ENCODE results near the gene PARP4.
"Not testable (repeated sequence)": the region's sequence is repeated elsewhere in the genome, so short reads cannot be mapped to it uniquely, and the experiment has no call there.

PARP4 gene

GRCh38 chr13:24396821-24397220 lies 115.8 kb downstream of the PARP4 start:
- Histone ChIP-seq H3K27me3 (no peaks in the 10 kb centered on the region), H3K36me3 (no peaks in the 10 kb centered on the region), H3K4me3 (ENCODE audit: low read depth in 1 of 2, low read length in 1 of 2) (no peak overlapping the region), H3K27ac (no peak overlapping the region), H3K4me1 (ENCODE audit: control insufficient read depth in 1 of 2, insufficient read depth in 1 of 2, low read depth in 1 of 2, low read length in 1 of 2) (no peaks in the 10 kb centered on the region), H3K9me3 (no peaks in the 10 kb centered on the region)
- TF ChIP-seq, protein P1, sequence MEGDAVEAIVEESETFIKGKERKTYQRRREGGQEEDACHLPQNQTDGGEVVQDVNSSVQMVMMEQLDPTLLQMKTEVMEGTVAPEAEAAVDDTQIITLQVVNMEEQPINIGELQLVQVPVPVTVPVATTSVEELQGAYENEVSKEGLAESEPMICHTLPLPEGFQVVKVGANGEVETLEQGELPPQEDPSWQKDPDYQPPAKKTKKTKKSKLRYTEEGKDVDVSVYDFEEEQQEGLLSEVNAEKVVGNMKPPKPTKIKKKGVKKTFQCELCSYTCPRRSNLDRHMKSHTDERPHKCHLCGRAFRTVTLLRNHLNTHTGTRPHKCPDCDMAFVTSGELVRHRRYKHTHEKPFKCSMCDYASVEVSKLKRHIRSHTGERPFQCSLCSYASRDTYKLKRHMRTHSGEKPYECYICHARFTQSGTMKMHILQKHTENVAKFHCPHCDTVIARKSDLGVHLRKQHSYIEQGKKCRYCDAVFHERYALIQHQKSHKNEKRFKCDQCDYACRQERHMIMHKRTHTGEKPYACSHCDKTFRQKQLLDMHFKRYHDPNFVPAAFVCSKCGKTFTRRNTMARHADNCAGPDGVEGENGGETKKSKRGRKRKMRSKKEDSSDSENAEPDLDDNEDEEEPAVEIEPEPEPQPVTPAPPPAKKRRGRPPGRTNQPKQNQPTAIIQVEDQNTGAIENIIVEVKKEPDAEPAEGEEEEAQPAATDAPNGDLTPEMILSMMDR (IDR thresholded peaks at IDR 0.05) = no peak

DNA sequence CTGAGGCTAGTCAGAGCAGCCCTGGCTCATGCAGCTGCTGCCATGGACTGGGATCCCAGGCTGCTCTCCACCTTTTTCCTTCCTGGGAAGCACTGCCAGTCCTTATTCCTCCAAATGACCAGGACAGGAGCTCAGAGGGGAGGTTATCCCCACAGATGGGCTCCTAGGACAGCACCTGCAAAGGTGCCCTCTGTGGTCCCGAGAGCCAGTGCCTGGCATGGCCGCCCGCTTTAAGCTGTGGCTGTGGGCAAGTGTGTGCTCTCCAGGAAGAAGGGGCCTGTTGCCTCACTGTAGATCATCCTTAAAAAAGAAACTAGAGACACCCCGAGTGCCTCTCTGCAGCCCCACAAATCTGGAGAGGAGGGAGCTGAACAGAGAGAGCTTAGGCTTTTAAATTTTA lies 119.6 kb downstream of the PARP4 start:
- TF ChIP-seq, protein P1 (IDR thresholded peaks at IDR 0.05) = no peak
- no peak overlapping the region for H3K27ac ChIP-seq
- no peaks in the 10 kb centered on the region for H3K4me1 ChIP-seq (ENCODE audit: control insufficient read depth in 1 of 2, insufficient read depth in 1 of 2, low read depth in 1 of 2, low read length in 1 of 2)
- no peaks in the 10 kb centered on the region for H3K36me3 ChIP-seq
- no peaks in the 10 kb centered on the region for H3K27me3 ChIP-seq
- H3K9me3 ChIP-seq = no peaks in the 10 kb centered on the region
- H3K4me3 ChIP-seq (ENCODE audit: low read depth in 1 of 2, low read length in 1 of 2) = no peak overlapping the region

GRCh38 chr13:24391771-24392683 lies 120.6 kb downstream of the PARP4 start:
- H3K9me3 ChIP-seq; H3K4me1 ChIP-seq (ENCODE audit: control insufficient read depth in 1 of 2, insufficient read depth in 1 of 2, low read depth in 1 of 2, low read length in 1 of 2); H3K4me3 ChIP-seq (ENCODE audit: low read depth in 1 of 2, low read length in 1 of 2); H3K36me3 ChIP-seq; H3K27ac ChIP-seq; H3K27me3 ChIP-seq: not testable (repeated sequence)

GRCh38 chr13:24390795-24391194 lies 121.8 kb downstream of the PARP4 start:
- H3K27me3 ChIP-seq; H3K27ac ChIP-seq; H3K4me3 ChIP-seq (ENCODE audit: low read depth in 1 of 2, low read length in 1 of 2); H3K4me1 ChIP-seq (ENCODE audit: control insufficient read depth in 1 of 2, insufficient read depth in 1 of 2, low read depth in 1 of 2, low read length in 1 of 2); H3K9me3 ChIP-seq; H3K36me3 ChIP-seq: not testable (repeated sequence)

GRCh38 chr13:24389506-24389905 lies 123.1 kb downstream of the PARP4 start:
- H3K4me1 ChIP-seq (ENCODE audit: control insufficient read depth in 1 of 2, insufficient read depth in 1 of 2, low read depth in 1 of 2, low read length in 1 of 2) = no peaks in the 10 kb centered on the region
- no peaks in the 10 kb centered on the region for H3K9me3 ChIP-seq
- peaks cover 4% of the 10 kb centered on the region for H3K27me3 ChIP-seq
- TF ChIP-seq, protein P1 (IDR thresholded peaks at IDR 0.05) = no peak
- no peaks in the 10 kb centered on the region for H3K36me3 ChIP-seq
- no peak overlapping the region for H3K27ac ChIP-seq
- no peak overlapping the region for H3K4me3 ChIP-seq (ENCODE audit: low read depth in 1 of 2, low read length in 1 of 2)

- not testable (repeated sequence) for H3K27me3 ChIP-seq; H3K9me3 ChIP-seq; H3K27ac ChIP-seq; H3K4me1 ChIP-seq (ENCODE audit: control insufficient read depth in 1 of 2, insufficient read depth in 1 of 2, low read depth in 1 of 2, low read length in 1 of 2); H3K36me3 ChIP-seq; H3K4me3 ChIP-seq (ENCODE audit: low read depth in 1 of 2, low read length in 1 of 2)
Observed at GRCh38 chr13:24388743-24389142, 123.8 kb downstream of the PARP4 start.

DNA sequence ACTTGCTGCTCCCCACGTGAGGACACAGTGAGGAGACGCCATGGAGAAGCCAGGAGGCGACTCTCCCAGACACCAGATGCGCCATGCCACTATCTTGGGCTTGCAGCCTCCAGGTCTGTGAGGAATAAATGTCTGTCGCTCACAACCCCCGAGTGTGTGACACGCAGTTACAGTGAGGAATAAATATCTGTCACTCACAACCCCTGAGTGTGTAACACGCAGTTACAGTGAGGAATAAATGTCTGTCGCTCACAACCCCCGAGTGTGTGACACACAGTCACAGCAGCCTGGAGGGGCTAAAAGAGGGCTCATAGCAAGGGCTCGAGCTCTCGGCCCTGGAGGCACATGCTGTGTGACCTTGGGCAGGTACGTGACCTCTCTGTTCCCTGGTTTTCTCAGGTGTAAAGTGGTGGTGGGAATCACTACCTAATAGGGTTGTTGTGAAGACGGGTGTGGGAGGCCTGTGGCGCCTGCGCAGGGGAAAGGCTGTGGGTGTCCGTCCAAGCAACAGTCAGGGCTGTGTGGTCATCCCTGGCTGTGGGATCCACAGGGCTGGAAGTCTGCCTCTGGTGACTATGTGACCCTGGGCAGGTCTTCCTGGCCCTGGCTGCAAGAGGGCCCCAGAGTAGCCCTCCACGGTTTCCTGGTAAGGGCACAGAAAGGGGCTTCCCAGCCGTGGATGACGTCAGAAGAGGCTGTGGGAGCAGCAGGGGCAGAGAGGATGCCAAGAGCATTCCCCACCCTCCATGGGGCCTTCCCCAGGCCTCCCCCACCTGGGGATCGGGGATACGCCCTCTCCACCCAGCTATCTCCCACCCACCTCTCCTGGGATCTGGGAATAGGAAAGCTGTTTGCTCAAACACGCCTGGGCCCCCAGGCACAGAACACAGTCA lies 125.5 kb downstream of the PARP4 start:
- peaks cover 4% of the 10 kb centered on the region for H3K27me3 ChIP-seq
- no peak overlapping the region for H3K27ac ChIP-seq
- no peaks in the 10 kb centered on the region for H3K4me1 ChIP-seq (ENCODE audit: control insufficient read depth in 1 of 2, insufficient read depth in 1 of 2, low read depth in 1 of 2, low read length in 1 of 2)
- no peak overlapping the region for H3K4me3 ChIP-seq (ENCODE audit: low read depth in 1 of 2, low read length in 1 of 2)
- no peaks in the 10 kb centered on the region for H3K9me3 ChIP-seq
- H3K36me3 ChIP-seq = no peaks in the 10 kb centered on the region
- TF ChIP-seq, protein P1 (IDR thresholded peaks at IDR 0.05) = no peak
